ENCODE measurements around the gene GABRD.

GABRD gene, protein sequence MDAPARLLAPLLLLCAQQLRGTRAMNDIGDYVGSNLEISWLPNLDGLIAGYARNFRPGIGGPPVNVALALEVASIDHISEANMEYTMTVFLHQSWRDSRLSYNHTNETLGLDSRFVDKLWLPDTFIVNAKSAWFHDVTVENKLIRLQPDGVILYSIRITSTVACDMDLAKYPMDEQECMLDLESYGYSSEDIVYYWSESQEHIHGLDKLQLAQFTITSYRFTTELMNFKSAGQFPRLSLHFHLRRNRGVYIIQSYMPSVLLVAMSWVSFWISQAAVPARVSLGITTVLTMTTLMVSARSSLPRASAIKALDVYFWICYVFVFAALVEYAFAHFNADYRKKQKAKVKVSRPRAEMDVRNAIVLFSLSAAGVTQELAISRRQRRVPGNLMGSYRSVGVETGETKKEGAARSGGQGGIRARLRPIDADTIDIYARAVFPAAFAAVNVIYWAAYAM

DNA sequence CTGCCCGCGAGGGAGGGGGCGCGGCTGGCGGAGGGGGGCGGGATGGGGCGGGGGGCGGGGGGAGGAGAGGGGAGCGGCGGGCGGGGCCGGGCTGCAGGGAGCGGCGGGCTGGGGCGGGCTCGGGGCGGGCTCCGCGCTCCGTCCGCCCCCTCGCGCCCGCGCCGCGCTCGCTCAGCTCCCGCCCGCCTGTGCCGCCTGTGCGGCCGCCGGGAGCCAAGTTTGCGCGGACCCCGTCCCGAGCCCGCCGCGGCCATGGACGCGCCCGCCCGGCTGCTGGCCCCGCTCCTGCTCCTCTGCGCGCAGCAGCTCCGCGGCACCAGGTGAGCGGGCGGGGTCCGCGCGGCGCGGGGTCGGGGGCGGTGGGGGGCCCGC lies at the start of gene GABRD:
TSS of gene GABRD (plus strand) at position 174 of the 372 bp plus-strand sequence. CDS start at position 253, 79 bp downstream.
- Histone ChIP-seq H3K36me3 (ENCODE audit: insufficient read depth, insufficient read length, low read length) (no peaks in the 10 kb centered on the region), H3K27me3 (ENCODE audit: insufficient read depth, insufficient read length) (peaks cover 25% of the 10 kb centered on the region), H3K4me1 (ENCODE audit: insufficient read depth, insufficient read length) (peaks cover 2% of the 10 kb centered on the region), H3K9ac (ENCODE audit: insufficient read length, low read depth) (peak within 1 kb of the TSS; percentile 42), H3K9me3 (ENCODE audit: insufficient read depth, low read length) (no peaks in the 10 kb centered on the region), H3K4me3 (ENCODE audit: insufficient read length, low read depth) (peak within 1 kb of the TSS; percentile 19)
- no peak for DNase-seq (ENCODE audit: low read depth, low spot score)
- TF ChIP-seq SUZ12 (IDR thresholded peaks at IDR 0.05; ENCODE audit: extremely low read depth, insufficient read depth, insufficient read length) (no peak), YY1 (IDR thresholded peaks at IDR 0.05; ENCODE audit: insufficient read depth, insufficient read length) (no peak), ZNF274 (IDR thresholded peaks at IDR 0.05; ENCODE audit: low read depth, low read length) (no peak)

DNA sequence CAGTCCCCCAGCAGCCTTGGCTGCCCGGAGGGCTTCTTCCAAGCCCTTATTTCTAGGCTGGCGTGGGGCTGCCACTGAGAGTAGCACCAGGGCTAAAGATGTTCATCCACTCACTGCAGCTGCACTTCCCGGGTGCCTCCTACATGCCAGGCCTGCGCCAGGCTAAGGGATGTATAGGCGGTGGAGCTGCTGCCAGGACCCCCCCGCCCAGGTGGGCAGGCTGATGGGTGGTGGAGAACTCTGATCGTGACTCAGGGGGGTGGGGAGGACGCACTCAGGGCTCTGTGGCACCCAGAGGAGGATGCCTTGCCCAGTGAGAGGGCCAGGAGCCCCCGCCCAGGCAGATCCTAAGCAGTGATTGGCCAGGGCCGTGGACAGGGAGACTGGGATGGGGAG lies 49.6 kb upstream of the GABRD start:
- H3K9ac ChIP-seq (ENCODE audit: insufficient read length, low read depth) = no peak overlapping the region
- no peaks in the 10 kb centered on the region for H3K27me3 ChIP-seq (ENCODE audit: insufficient read depth, insufficient read length)
- H3K4me3 ChIP-seq (ENCODE audit: insufficient read length, low read depth) = no peak overlapping the region
- no peaks in the 10 kb centered on the region for H3K36me3 ChIP-seq (ENCODE audit: insufficient read depth, insufficient read length, low read length)
- TF ChIP-seq ZNF274 (IDR thresholded peaks at IDR 0.05; ENCODE audit: low read depth, low read length) (no peak), SUZ12 (IDR thresholded peaks at IDR 0.05; ENCODE audit: extremely low read depth, insufficient read depth, insufficient read length) (no peak), YY1 (IDR thresholded peaks at IDR 0.05; ENCODE audit: insufficient read depth, insufficient read length) (no peak)
- no peak for DNase-seq (ENCODE audit: low read depth, low spot score)
- H3K9me3 ChIP-seq (ENCODE audit: insufficient read depth, low read length) = no peaks in the 10 kb centered on the region
- peaks cover 5% of the 10 kb centered on the region for H3K4me1 ChIP-seq (ENCODE audit: insufficient read depth, insufficient read length)

DNA sequence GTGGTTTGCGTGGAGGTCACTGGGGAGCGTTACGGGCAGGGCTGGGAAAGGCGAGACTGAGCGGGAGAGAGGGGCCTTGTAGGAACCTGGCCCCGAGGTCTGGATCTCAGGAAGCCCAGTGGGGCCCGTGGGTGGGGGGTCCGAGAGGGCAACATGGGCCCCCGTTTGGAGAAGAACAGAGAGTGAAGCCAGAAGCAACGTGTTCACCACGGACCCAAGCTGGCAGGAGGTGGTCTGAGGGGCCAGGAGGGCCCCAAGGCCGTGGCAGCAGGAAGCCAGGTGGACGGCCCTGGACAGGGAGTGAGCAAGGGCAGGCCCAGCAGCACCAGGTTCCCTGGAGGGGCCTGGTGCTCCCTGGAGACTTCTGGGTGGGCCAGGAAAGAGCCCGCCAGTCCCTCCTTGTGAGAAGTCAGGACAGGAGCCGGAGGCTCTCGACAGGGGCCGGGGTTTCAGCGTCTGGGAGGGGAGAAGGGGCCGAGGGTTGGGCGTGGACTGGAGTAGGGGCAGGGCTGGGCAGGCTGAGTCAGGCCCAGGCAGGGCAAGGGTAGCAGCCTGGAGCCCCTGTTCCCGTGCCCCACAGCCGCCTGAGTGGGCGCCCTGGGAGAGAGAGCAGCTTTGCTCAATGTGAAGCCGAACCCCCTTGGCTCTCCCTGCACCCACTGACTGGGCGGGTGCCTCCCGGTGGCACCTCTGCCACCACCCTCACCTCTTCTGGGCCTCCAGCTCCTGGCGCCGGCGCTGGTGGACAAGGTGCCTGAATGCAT lies 49.0 kb upstream of the GABRD start:
- H3K4me1 ChIP-seq (ENCODE audit: insufficient read depth, insufficient read length) = peaks cover 6% of the 10 kb centered on the region
- no peaks in the 10 kb centered on the region for H3K27me3 ChIP-seq (ENCODE audit: insufficient read depth, insufficient read length)
- H3K4me3 ChIP-seq (ENCODE audit: insufficient read length, low read depth) = no peak overlapping the region
- H3K9me3 ChIP-seq (ENCODE audit: insufficient read depth, low read length) = no peaks in the 10 kb centered on the region
- no peaks in the 10 kb centered on the region for H3K36me3 ChIP-seq (ENCODE audit: insufficient read depth, insufficient read length, low read length)
- H3K9ac ChIP-seq (ENCODE audit: insufficient read length, low read depth) = no peak overlapping the region
- no peak for TF ChIP-seq YY1 (IDR thresholded peaks at IDR 0.05; ENCODE audit: insufficient read depth, insufficient read length)
- no peak for TF ChIP-seq ZNF274 (IDR thresholded peaks at IDR 0.05; ENCODE audit: low read depth, low read length)
- no peak for TF ChIP-seq SUZ12 (IDR thresholded peaks at IDR 0.05; ENCODE audit: extremely low read depth, insufficient read depth, insufficient read length)
- no peak for DNase-seq (ENCODE audit: low read depth, low spot score)

DNA sequence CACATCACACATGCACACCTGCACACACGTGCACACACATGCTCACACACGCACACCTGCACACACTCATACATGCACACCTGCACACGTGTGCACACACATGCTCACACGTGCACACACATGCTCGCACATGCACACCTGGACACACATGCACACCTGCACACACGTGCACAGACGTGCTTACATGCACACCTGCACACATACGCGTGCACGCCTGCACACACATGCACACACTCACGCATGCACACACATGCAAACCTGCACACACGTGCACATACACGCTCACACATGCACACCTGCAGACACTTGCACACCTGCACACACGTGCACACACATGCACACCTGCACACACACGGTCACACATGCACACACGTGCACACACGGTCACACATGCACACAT lies 48.1 kb upstream of the GABRD start:
- Histone ChIP-seq H3K4me3 (ENCODE audit: insufficient read length, low read depth) (no peak overlapping the region), H3K4me1 (ENCODE audit: insufficient read depth, insufficient read length) (peaks cover 6% of the 10 kb centered on the region), H3K27me3 (ENCODE audit: insufficient read depth, insufficient read length) (no peaks in the 10 kb centered on the region), H3K9me3 (ENCODE audit: insufficient read depth, low read length) (no peaks in the 10 kb centered on the region), H3K9ac (ENCODE audit: insufficient read length, low read depth) (no peak overlapping the region), H3K36me3 (ENCODE audit: insufficient read depth, insufficient read length, low read length) (no peaks in the 10 kb centered on the region)
- no peak for DNase-seq (ENCODE audit: low read depth, low spot score)
- no peak for TF ChIP-seq YY1 (IDR thresholded peaks at IDR 0.05; ENCODE audit: insufficient read depth, insufficient read length)
- TF ChIP-seq SUZ12 (IDR thresholded peaks at IDR 0.05; ENCODE audit: extremely low read depth, insufficient read depth, insufficient read length) = no peak
- TF ChIP-seq ZNF274 (IDR thresholded peaks at IDR 0.05; ENCODE audit: low read depth, low read length) = no peak

DNA sequence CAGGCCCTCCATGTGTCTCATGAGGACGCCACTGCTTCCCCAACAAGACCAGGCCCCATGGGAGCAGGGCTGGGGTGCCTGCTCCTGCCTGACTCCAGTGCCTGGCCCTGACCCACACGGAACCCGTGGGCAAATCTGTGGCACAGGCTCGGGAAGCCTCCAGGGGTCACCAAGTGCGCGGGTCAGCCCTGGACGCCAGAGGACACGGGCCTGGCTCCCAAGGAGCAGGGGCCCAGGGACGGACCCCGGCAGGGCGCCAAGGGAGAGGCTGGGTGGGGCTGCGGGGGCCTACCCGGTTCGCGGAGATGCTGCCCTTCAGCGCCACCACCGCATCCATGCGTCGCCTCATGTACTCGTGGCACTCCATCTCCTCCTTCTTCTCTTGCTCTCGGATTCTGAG lies 47.5 kb upstream of the GABRD start:
- Histone ChIP-seq H3K4me3 (ENCODE audit: insufficient read length, low read depth) (no peak overlapping the region), H3K9me3 (ENCODE audit: insufficient read depth, low read length) (no peaks in the 10 kb centered on the region), H3K27me3 (ENCODE audit: insufficient read depth, insufficient read length) (no peaks in the 10 kb centered on the region), H3K9ac (ENCODE audit: insufficient read length, low read depth) (no peak overlapping the region), H3K36me3 (ENCODE audit: insufficient read depth, insufficient read length, low read length) (no peaks in the 10 kb centered on the region), H3K4me1 (ENCODE audit: insufficient read depth, insufficient read length) (peaks cover 6% of the 10 kb centered on the region)
- no peak for TF ChIP-seq ZNF274 (IDR thresholded peaks at IDR 0.05; ENCODE audit: low read depth, low read length)
- no peak for DNase-seq (ENCODE audit: low read depth, low spot score)

DNA sequence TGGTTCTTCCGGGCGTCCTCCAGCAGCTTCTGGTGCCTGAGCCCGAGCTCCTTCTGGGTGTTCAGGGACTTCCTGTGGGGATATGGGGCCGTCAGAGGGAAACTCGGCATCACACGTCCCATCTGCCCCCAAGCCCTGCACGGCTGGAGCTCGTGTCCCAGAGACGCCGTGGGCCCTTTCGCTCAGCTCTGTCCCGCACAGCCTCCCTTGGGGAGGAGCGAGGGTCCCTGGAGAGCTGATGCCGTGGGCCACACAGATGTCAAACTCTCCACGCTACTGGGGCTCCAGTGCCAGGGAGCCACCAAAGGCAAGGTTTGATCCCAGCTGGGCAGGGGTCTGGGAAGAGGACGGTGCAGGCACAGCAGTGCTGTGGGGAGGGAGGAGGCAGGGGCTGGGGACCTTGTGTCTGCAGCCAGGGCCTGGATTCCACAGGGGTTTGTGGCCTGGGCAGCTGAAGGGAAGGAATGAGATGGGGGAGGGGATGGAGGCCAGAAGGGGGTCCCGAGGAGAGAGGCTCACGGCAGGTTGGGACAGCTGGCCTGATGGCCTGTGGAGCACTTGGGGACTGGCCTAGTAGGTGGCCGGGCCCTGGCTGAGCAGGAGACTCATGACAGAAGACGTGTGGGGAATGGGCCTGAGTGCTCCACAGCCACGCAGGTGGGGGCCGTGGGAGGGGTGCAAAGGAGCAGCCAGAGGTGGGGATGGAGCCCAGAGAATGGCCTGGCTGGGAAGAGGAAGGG lies 46.0 kb upstream of the GABRD start:
- H3K27me3 ChIP-seq (ENCODE audit: insufficient read depth, insufficient read length) = no peaks in the 10 kb centered on the region

More for the DNA sequence above, 46.0 kb upstream of the GABRD start:
- Histone ChIP-seq H3K4me3 (ENCODE audit: insufficient read length, low read depth) (no peak overlapping the region), H3K4me1 (ENCODE audit: insufficient read depth, insufficient read length) (peaks cover 6% of the 10 kb centered on the region), H3K9ac (ENCODE audit: insufficient read length, low read depth) (no peak overlapping the region), H3K9me3 (ENCODE audit: insufficient read depth, low read length) (no peaks in the 10 kb centered on the region), H3K36me3 (ENCODE audit: insufficient read depth, insufficient read length, low read length) (no peaks in the 10 kb centered on the region)
- TF ChIP-seq ZNF274 (IDR thresholded peaks at IDR 0.05; ENCODE audit: low read depth, low read length) (no peak), YY1 (IDR thresholded peaks at IDR 0.05; ENCODE audit: insufficient read depth, insufficient read length) (no peak), SUZ12 (IDR thresholded peaks at IDR 0.05; ENCODE audit: extremely low read depth, insufficient read depth, insufficient read length) (no peak)
- no peak for DNase-seq (ENCODE audit: low read depth, low spot score)

Data from NT2/D1 (cell line).